ENCODE results near the gene DDX41.

DDX41 gene

DNA sequence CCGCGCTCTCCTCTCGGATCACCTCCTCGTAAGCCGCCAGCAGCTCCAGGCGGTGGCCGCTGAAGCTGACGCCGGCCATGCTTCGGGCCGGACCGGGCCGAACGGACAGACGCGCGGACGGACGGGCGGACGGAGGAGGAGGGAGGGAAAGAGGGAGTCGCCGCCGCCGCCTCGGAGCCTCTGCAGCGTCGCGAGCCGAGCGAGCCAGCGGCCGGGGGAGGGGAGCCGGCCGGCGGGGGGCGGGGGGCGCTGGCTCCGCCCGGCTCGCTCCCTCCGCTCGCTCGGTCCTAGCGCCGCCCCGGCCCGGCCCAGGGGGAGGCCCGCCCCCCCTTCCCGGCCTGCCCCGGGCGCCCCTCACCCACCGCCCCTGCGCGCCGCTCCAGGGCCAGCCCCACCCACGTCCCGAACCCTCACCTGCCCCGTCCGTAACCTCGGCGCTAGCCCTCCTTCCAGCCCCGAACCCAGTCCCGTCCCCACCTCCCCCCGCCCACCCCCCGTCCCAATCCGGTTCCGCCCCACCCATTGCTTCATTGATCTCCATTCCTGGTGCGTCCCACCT, 43.2 kb downstream of the DDX41 start, which contains the start of gene DBN1:
Gene DBN1, minus strand, starts transcription at position 192 of the 559 bp plus-strand sequence. Its CDS starts 113 bp downstream, at position 79.
- no peak for FAIRE-seq
- no peak for DNase-seq (ENCODE audit: extremely low spot score, insufficient read length, low read depth)

DNA sequence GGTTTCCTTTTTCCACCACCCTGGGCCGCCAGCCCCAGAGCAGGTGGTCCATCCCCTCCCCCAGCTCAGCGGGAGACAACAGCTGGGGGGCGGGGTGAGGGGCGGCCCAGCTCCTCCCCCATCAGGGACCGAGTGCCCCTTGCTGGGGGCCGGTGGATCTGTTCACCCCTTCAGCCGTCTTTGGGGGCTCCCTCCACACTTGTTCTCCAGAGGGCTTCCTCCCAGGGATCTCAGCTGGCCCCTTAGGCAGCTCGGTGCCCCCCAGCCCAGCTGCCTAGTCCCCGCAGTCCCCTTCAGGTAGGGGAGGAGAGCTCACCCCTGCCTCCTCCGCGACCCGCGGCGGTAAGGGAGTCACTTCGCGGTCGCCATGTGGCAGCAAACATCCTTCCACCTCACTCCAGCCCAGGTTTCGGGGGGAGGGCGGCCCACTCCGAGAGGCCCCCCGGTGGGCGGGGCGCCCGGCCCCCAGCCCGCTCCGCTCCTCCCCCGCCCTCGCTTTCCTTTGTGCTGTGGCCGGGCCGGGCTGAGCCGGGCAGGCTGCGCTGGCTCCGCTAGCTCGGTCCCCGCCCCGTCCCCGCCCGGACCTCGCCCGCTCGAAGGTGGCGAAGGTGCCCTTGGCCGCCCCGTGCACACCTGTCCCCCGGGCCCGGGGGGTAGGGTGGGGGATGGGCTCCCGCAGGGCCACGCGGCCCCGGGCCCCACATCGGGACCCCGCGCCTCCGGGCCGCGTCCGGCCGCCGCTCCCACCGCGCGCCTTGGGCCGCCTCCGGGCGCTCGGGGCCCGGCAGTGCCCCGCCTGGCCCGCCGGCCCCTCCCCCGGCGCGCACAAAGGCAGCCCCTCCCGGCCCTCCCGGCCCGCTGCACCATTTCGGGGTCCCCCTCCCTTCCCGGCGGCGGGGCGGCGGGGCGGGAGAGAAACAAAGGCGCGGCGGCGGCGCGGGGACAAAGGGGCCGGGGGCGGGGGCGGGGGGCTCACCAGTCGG, 44.0 kb downstream of the DDX41 start:
- DNase-seq (ENCODE audit: extremely low spot score, insufficient read length, low read depth): no peak
- no peak for FAIRE-seq

DNA sequence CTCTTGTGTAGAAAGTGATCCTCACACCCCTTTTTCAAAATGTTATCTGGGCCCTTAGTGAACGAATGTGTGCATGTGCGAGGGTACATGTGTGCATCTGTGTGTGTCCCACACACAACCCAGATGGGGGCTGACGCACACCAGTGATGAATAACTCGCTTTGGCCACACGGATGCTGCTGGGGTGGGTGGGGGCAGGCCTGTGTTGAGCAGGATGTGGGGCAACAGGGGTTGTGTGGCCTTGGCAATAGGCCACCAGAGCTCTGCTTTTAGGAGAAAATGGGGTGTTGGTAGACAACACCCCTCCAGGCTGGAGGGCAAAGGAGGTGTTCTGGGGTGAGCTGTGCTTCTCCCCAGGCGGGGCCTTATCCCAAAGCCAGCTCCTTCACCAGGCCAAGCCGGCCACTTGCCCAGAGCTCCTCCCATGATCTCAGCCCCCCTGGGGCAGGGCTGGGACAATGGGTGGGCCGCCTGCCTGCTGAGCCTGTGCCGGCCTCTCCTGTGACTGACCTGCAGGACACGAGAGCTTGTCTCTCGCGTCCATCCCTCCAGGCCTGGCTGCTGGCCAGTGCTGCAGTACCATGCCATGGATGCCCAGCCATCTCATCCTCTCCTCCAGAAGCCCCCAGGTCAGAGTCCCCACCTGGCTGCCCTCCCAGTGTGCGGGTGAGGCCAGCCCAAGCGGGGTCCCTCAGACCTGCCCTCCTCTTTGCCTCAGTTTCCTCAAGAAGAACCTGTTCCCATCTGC, 45.0 kb downstream of the DDX41 start:
- DNase-seq (ENCODE audit: extremely low spot score, insufficient read length, low read depth) (no peak), FAIRE-seq (no peak)

DNA sequence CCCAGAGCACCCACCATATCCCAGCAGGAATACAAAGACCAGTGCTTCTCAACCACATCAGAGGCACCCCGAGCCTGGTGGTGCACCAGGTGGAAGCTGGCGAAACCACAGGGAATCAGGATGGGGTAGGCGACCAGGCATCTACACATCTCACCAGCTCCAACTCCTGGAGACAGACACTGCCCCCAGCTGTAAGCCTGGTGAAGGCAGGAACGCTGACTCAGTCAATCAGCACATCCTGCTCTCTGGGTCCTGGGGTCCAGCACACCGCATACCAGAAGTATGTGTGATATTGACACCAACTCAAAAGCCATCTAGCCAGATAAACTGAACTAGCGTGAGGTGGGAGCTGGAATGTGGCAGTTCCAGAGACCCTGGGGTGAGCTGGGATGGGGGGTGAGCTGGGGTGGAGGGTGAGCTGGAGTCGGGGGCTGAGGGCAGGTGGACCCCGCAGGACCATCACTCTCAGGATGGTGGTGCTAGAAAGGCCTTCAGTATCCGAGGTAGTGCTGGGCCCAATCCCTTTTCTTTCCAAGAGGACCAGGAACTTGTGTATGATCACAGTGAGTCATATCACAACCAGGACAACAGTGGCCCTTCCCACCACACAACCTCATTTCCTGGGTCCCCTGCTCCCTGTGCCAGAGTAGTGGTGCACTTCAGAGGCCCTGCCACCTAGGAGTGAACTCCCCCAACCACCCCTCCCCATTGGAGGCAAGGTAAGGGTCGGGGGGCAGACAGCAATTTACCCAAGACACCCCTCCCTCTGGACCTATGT, 45.8 kb downstream of the DDX41 start:
- FAIRE-seq (no peak), DNase-seq (ENCODE audit: extremely low spot score, insufficient read length, low read depth) (no peak)

DNA sequence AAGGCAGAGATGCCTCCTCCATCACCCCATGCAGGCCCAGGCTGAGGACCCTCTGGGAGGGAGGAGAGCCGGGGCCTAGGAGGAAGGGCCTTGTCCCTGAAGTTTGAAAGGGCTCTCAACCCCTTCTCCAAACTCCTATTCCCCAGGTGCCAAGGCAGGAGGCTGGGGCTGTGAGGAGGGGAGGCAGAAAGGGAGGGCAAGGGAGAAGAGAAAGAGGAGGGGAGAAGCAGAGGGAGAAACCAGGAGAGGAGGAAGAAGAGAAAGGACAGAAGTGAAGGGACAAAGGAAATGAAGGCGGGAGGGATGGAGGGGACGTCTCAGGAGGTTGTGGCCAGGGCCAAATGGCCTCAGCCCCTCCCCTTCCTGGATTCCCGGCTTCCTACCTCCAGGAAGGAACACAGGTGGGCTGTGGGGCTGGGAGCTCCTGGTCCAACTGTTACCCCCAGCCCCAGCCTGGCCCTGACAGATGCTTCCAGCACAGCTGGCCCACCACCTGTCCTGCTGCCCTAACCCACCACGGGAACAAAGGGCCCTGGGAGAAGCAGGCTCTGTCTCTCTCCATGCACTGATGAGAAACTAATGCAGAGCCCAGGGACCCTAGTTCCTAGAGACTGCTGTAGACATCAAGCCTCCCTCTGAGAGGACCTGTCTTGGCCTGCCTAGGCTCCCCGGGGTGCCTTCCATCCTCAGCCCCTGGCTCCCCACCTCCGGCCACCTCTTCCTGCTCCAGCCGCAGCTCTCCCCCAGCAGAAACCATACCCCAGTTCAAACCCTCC, 46.8 kb downstream of the DDX41 start:
- DNase-seq (ENCODE audit: extremely low spot score, insufficient read length, low read depth) (no peak), FAIRE-seq (no peak)

DNA sequence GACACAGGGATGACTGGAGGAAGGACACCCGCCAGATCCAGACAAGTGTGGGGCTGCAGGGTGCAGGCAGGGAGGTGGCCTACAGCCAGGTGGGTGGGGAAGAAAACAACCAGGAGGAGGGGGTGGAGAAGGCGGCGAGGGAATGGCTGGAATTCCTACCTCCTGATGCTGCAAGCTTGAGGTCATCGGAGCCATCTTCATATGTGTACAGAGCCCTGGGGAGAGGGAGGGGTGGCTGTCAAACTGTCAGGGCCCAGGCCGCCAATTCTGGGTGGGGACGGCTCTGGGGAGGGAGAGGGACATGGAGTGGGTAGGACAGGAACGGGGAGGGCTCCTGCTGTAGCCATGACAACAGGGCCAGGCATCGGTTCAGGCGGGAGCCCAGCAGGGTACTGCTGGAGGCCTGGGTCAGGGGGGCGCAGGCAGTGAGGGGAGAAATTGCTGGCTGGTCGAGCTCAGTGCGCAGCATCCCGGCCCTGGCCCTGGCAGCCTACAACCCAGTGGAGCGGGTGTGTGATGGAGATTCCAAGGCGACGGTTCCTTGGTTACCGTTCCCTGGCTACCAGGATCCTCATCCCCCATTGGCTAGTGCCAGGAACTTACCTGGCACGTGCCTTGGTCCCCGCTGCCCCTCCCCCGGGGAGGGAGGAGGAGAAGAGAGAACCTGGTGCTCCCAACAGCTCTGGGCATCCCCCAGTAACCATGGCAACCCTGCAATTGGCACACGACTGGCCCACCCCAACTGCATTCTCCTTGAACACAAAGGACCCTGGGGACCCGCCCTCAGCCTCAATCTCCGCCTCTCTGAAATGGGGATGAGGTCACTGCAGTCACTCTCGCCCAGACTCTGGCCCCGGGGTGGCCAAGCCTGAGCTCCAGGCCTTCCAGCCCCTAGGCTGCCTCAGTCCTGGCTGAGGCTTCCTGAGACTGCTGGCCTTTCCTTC, 47.8 kb downstream of the DDX41 start:
- no peak for DNase-seq (ENCODE audit: extremely low spot score, insufficient read length, low read depth)
- no peak for FAIRE-seq

DNA sequence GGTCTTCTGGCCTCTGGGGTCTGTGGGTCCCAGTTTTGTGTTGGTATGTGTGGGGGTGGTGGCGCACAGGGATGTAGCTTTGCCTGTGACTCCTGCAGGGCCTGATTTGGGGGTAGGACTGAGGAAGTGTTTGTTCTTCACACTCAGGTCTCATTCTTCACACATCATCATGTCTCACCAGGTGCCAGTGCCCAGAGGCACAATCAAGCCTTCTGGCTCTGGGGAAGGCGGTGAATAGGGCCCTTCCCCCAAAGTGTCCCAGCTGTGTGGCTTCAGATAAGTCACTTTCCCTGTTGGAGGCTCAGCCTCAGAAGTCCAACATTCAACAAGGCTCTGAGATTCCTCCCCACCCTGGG, 48.5 kb downstream of the DDX41 start:
- no peak for FAIRE-seq
- DNase-seq (ENCODE audit: extremely low spot score, insufficient read length, low read depth): no peak

DNA sequence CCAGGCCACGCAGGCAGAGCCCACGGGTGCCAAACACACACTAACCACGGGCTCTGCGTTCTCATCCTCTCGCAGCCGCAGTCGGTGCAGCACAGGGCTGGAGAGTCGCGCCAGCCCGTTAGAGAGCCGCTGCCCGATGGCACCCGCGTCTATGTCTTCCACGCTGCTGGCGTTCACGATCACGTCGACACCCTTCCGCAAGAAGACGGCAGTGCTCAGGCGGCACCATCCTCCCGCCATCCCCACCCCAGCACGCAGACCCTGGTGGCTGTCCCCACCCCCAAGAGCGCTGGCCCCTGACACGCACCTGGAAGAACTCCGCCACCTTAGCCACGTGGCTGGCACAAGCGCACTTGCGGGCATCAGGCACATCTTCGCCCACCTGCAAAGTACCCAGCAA, 49.3 kb downstream of the DDX41 start:
- DNase-seq (ENCODE audit: extremely low spot score, insufficient read length, low read depth): no peak
- FAIRE-seq: no peak

DNA sequence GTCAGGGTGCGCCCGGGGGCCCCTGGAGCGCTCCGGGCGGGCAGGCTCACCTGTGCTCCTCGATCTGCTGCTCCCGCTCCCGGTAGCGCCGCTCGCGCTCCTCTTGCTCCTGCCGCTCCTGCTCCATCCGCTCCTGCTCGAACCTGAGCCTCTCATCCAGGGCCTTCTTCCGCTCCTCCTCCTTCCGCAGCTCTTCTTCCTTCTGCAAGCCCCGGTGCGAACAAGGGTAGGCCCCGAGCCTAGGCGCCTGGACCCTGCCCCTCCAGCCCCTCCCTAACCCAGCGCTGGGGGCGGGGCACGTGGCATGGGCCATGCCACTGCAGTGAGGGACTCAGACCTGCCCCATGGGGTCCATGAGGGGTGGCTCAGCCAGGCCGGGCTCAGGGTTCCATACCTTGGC, 49.9 kb downstream of the DDX41 start:
- no peak for DNase-seq (ENCODE audit: extremely low spot score, insufficient read length, low read depth)
- FAIRE-seq: no peak

DNA sequence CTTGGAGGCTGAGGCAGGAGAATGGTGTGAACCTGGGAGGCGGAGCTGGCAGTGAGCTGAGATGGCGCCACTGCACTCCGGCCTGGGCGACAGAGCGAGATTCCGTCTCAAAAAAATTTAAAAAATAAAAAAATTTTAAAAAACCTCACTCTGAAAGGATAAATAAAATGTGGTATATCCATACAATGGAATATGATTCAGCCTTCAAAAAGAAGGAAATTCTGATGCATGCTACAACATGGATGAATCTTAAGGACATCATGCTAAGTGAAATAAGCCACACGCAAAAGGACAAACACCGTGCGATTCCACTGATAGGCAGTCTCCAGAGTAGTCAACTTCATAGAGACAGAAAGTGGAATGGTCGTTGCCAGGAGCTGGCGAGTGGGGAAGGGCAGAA, 51.7 kb downstream of the DDX41 start:
- DNase-seq (ENCODE audit: extremely low spot score, insufficient read length, low read depth): no peak
- FAIRE-seq: no peak

DNA sequence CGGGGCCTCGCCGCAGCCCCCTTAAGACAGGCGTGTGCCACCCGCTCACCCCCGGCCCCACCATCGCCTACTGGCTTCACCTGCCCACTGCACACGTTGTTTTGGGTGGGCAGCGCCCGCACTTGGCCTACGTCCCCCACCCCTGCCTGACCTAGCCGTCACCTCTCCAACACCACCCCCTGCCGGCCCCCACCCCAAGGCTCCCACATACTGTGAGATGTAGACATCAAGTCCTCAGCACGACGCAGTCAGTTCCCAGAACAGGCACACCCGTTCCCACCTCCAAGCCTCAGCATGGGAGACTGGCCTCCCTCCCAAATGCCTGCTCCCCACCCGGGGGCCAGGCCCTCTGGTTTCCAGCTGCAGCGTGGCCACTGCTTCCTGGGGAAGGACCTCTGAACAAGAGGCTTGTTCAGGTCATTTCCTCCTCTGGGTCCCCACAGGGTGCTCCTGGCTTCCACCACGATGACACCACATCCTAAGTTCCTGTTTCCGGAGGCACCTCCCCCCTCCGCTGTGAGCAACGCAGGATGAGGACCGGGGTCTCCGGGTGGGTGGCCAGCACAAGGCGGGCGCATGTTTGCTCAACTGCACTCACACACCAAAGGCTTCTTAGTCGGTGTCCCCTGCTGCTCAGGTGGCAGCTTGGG, 54.6 kb downstream of the DDX41 start:
- DNase-seq (ENCODE audit: extremely low spot score, insufficient read length, low read depth) (no peak), FAIRE-seq (no peak)
